K562 (cell line): ENCODE results near the gene PIGV. TPM values are rescaled to one million over a fixed set of nuclear protein-coding genes. Genes with fewer than 3 reads are reported as not detected.
A peak's percentile ranks its signal among the peaks of the same experiment; 100 is the strongest.

Source experiments
- DDX20 ChIP-seq: fragments of 450-650 bp; IDR thresholded peaks from 2 replicates; pipeline ENCODE4 v1.6.1; 2016; ENCODE audit warnings: missing genetic modification characterization, low read depth, mild to moderate bottlenecking, missing compliant biosample characterization, moderate library complexity
- ERF ChIP-seq: fragments of 450-650 bp; formaldehyde crosslinking; IDR thresholded peaks from 2 replicates; pipeline ENCODE4 v1.4.0; 2020; ENCODE audit warnings: mild to moderate bottlenecking, mixed read lengths
- RBFOX2 ChIP-seq: fragments of 200-400 bp; formaldehyde crosslinking; IDR thresholded peaks from 2 replicates; pipeline ENCODE4 v1.6.1; 2017; ENCODE audit warnings: low read depth, mild to moderate bottlenecking, low read length, moderate library complexity
- ZKSCAN3 ChIP-seq: fragments of 250-450 bp; sonication (Bioruptor Pico); IDR thresholded peaks from 2 replicates; pipeline ENCODE4 v1.4.0; 2020
- ZNF212 ChIP-seq: fragments of 450-650 bp; formaldehyde crosslinking; IDR thresholded peaks from 2 replicates; pipeline ENCODE4 v1.4.0; 2020; ENCODE audit warnings: mild to moderate bottlenecking
- polyA plus RNA-seq, 8 experiments: library from polyadenylated mRNA; depleted of rRNA in 4 of 8; stranded (reverse) in 5 of 8; unstranded in 3 of 8; fragments of >200 nt; fragmentation: Nextera tagmentation in 2 of 8; fragmentation: Illumina TruSeq in 1 of 8; extraction: Ambion mirVana in 2 of 8; extraction: Trizol in 1 of 8; gene quantifications; 2 replicates each; pipeline versions ENCODE4 v1.2.1 to v1.2.3, GENCODE V29; 2011 to 2014; ENCODE audit warnings: inconsistent platforms in 1 of 8, missing spikeins in 1 of 8
- total RNA-seq, 7 experiments: library from RNA; depleted of rRNA in 6 of 7; stranded (reverse); fragments of >200 nt in 6 of 7; fragmentation: Illumina TruSeq in 2 of 7; extraction: Trizol in 2 of 7; gene quantifications; 2 replicates each; pipeline versions ENCODE4 v1.2.1 to v1.2.3, GENCODE V29; 2011 to 2021; ENCODE audit warnings: low replicate concordance in 1 of 7
- TF ChIP-seq, protein P1 (sequence below): fragments of 200-600 bp; sonication (generic); IDR thresholded peaks from one replicate; pipeline ENCODE4 v1.6.1; 2012; ENCODE audit warnings: mild to moderate bottlenecking, low read depth, low read length, inconsistent platforms
- TF ChIP-seq, protein P2 (sequence below): sonication (generic); IDR thresholded peaks from 2 replicates; pipeline ENCODE4 v1.6.1; 2016
- TF ChIP-seq, protein P3 (sequence below): sonication (generic); formaldehyde crosslinking; IDR thresholded peaks from 2 replicates; pipeline ENCODE4 v1.8.0; 2022; ENCODE audit warnings: missing genetic modification reagents, mild to moderate bottlenecking, moderate library complexity, borderline replicate concordance
- TF ChIP-seq, protein P4 (sequence below), 2 experiments: IDR thresholded peaks in 1 of 2; conservative IDR thresholded peaks in 1 of 2; 2 replicates each; pipeline ENCODE4 v1.6.1; 2016; ENCODE audit warnings: low read depth in 2 of 2, mild to moderate bottlenecking in 1 of 2, missing compliant biosample characterization in 1 of 2, missing genetic modification characterization in 1 of 2, moderate library complexity in 1 of 2

The PIGV gene
- total and polyA plus RNA-seq, 9 of the 15 experiments (the other 6 are each of a cell fraction or from before 2014, with no cell fraction given), result 8.4 to 21.8 (median 11.7) TPM

DNA sequence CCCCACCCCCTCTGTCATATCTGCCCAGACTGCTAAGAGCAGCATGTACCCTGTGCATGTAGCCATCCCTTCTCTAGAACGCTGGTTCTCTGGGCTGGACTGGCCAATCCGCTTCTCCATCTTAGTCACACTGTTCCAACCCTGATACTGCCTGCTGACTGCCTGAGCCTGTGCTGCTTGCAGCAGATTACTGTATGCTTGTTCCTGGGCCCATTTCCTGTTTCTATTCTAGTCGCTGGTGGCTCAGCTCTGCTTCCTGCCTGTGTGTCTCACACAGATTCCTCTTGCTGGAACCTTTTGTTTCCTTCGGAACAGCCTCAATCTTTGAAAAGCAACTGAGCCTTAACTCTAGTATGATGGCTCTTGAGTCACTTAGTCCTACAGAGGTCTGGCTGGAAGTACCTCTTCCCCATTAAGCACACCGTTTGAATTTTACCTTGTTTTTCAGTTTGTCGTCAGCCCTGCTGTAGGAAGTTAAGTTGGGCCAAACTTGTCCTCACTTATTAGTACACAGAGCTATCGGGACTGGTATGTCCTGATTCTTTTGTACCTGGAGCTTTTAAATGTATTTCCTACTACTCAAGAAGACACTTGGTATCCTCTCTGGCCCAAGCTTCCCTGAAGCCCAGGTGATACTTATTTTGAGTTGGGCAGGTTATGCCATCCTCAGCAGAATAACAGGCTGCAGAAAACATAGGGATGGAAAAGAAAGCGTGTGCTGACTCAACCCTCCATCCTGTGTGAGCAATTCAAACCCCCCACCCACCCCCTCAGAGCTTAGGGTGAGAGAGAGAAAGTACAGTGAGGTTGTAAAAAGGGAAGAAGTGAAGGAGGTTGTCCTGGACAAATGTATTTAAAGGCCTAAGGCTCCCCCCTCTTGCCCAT is 43.4 kb upstream of the PIGV start (continued):
- TF ChIP-seq, protein P1, sequence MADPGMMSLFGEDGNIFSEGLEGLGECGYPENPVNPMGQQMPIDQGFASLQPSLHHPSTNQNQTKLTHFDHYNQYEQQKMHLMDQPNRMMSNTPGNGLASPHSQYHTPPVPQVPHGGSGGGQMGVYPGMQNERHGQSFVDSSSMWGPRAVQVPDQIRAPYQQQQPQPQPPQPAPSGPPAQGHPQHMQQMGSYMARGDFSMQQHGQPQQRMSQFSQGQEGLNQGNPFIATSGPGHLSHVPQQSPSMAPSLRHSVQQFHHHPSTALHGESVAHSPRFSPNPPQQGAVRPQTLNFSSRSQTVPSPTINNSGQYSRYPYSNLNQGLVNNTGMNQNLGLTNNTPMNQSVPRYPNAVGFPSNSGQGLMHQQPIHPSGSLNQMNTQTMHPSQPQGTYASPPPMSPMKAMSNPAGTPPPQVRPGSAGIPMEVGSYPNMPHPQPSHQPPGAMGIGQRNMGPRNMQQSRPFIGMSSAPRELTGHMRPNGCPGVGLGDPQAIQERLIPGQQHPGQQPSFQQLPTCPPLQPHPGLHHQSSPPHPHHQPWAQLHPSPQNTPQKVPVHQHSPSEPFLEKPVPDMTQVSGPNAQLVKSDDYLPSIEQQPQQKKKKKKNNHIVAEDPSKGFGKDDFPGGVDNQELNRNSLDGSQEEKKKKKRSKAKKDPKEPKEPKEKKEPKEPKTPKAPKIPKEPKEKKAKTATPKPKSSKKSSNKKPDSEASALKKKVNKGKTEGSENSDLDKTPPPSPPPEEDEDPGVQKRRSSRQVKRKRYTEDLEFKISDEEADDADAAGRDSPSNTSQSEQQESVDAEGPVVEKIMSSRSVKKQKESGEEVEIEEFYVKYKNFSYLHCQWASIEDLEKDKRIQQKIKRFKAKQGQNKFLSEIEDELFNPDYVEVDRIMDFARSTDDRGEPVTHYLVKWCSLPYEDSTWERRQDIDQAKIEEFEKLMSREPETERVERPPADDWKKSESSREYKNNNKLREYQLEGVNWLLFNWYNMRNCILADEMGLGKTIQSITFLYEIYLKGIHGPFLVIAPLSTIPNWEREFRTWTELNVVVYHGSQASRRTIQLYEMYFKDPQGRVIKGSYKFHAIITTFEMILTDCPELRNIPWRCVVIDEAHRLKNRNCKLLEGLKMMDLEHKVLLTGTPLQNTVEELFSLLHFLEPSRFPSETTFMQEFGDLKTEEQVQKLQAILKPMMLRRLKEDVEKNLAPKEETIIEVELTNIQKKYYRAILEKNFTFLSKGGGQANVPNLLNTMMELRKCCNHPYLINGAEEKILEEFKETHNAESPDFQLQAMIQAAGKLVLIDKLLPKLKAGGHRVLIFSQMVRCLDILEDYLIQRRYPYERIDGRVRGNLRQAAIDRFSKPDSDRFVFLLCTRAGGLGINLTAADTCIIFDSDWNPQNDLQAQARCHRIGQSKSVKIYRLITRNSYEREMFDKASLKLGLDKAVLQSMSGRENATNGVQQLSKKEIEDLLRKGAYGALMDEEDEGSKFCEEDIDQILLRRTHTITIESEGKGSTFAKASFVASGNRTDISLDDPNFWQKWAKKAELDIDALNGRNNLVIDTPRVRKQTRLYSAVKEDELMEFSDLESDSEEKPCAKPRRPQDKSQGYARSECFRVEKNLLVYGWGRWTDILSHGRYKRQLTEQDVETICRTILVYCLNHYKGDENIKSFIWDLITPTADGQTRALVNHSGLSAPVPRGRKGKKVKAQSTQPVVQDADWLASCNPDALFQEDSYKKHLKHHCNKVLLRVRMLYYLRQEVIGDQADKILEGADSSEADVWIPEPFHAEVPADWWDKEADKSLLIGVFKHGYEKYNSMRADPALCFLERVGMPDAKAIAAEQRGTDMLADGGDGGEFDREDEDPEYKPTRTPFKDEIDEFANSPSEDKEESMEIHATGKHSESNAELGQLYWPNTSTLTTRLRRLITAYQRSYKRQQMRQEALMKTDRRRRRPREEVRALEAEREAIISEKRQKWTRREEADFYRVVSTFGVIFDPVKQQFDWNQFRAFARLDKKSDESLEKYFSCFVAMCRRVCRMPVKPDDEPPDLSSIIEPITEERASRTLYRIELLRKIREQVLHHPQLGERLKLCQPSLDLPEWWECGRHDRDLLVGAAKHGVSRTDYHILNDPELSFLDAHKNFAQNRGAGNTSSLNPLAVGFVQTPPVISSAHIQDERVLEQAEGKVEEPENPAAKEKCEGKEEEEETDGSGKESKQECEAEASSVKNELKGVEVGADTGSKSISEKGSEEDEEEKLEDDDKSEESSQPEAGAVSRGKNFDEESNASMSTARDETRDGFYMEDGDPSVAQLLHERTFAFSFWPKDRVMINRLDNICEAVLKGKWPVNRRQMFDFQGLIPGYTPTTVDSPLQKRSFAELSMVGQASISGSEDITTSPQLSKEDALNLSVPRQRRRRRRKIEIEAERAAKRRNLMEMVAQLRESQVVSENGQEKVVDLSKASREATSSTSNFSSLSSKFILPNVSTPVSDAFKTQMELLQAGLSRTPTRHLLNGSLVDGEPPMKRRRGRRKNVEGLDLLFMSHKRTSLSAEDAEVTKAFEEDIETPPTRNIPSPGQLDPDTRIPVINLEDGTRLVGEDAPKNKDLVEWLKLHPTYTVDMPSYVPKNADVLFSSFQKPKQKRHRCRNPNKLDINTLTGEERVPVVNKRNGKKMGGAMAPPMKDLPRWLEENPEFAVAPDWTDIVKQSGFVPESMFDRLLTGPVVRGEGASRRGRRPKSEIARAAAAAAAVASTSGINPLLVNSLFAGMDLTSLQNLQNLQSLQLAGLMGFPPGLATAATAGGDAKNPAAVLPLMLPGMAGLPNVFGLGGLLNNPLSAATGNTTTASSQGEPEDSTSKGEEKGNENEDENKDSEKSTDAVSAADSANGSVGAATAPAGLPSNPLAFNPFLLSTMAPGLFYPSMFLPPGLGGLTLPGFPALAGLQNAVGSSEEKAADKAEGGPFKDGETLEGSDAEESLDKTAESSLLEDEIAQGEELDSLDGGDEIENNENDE, result no peak
- TF ChIP-seq, protein P2, sequence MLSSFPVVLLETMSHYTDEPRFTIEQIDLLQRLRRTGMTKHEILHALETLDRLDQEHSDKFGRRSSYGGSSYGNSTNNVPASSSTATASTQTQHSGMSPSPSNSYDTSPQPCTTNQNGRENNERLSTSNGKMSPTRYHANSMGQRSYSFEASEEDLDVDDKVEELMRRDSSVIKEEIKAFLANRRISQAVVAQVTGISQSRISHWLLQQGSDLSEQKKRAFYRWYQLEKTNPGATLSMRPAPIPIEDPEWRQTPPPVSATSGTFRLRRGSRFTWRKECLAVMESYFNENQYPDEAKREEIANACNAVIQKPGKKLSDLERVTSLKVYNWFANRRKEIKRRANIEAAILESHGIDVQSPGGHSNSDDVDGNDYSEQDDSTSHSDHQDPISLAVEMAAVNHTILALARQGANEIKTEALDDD, result peak; percentile 93
- TF ChIP-seq RBFOX2 (no peak), ERF (0 out of 2 replicates have a peak, but pooled peaks have one; percentile 57), ZKSCAN3 (CRISPR knock-in tag) (no peak), DDX20 (tag) (0 out of 2 replicates have a peak, but pooled peaks have one; percentile 29), ZNF212 (CRISPR knock-in tag) (no peak)
- TF ChIP-seq, protein P3, sequence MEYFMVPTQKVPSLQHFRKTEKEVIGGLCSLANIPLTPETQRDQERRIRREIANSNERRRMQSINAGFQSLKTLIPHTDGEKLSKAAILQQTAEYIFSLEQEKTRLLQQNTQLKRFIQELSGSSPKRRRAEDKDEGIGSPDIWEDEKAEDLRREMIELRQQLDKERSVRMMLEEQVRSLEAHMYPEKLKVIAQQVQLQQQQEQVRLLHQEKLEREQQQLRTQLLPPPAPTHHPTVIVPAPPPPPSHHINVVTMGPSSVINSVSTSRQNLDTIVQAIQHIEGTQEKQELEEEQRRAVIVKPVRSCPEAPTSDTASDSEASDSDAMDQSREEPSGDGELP (CRISPR knock-in tag), result peak; percentile 90
- TF ChIP-seq, protein P4, sequence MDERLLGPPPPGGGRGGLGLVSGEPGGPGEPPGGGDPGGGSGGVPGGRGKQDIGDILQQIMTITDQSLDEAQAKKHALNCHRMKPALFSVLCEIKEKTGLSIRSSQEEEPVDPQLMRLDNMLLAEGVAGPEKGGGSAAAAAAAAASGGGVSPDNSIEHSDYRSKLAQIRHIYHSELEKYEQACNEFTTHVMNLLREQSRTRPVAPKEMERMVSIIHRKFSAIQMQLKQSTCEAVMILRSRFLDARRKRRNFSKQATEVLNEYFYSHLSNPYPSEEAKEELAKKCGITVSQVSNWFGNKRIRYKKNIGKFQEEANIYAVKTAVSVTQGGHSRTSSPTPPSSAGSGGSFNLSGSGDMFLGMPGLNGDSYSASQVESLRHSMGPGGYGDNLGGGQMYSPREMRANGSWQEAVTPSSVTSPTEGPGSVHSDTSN (CRISPR knock-in tag; IDR thresholded peaks at IDR 0.05; ENCODE audit: low read depth), result no peak
- TF ChIP-seq, protein P4 (tag; conservative IDR thresholded peaks at IDR 0.05; ENCODE audit: low read depth), result no peak
